Measurements from ENCODE around the gene TK1. TPM values are rescaled to one million over a fixed set of nuclear protein-coding genes. Genes with fewer than 3 reads are reported as not detected.

Gene TK1
- total RNA-seq, 1 donor from 2014 or later: 12.0 TPM

DNA sequence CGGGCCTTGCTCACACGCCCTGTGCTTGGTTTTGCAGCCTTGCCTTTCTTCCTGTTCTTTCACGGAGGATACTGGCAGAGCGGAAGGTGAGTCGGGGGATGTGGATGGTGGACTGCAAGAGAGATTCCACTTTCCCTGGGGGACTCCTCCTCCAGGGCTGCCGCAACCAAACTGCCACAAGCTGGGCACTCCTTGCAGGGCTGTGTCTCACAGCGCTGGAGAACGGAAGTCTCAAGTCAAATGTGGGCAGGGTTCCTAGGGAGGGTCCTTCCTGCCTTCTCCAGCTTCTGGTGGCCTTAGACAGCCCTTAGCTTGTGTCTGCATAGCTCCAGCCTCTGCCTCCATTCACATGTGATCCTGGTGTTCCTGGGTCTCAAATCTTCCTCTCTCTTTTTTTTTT lies 15.8 kb upstream of the TK1 start:
- Histone ChIP-seq H3K36me3 (ENCODE audit: control insufficient read depth in 3 of 3, insufficient read depth in 3 of 3, low read length in 3 of 3) (peaks cover 2 to 23% (median 2%) of the 10 kb centered on the region in 3 donors), H3K4me1 (ENCODE audit: control insufficient read depth in 3 of 3, insufficient read depth in 3 of 3, low read length in 3 of 3) (no peaks in the 10 kb centered on the region), H3K27ac (ENCODE audit: low read depth, low read length) (no peak overlapping the region), H3K27me3 (ENCODE audit: control insufficient read depth in 3 of 3, insufficient read depth in 3 of 3, low read length in 3 of 3) (no peaks in the 10 kb centered on the region), H3K9ac (ENCODE audit: low read depth in 1 of 3, low read length in 3 of 3) (no peak overlapping the region), H3K9me3 (ENCODE audit: control insufficient read depth in 3 of 3, low read length in 3 of 3) (no peaks in the 10 kb centered on the region), H3K4me3 (ENCODE audit: low read length in 3 of 3) (no peak overlapping the region)

- H3K9me3 ChIP-seq (ENCODE audit: control insufficient read depth in 3 of 3, low read length in 3 of 3): no peaks in the 10 kb centered on the region
- H3K4me1 ChIP-seq (ENCODE audit: control insufficient read depth in 3 of 3, insufficient read depth in 3 of 3, low read length in 3 of 3): no peaks in the 10 kb centered on the region
- no peak overlapping the region for H3K27ac ChIP-seq (ENCODE audit: low read depth, low read length)
- H3K4me3 ChIP-seq (ENCODE audit: low read length in 3 of 3): no peak overlapping the region
- H3K9ac ChIP-seq (ENCODE audit: low read depth in 1 of 3, low read length in 3 of 3): no peak overlapping the region
- no peaks in the 10 kb centered on the region for H3K27me3 ChIP-seq (ENCODE audit: control insufficient read depth in 3 of 3, insufficient read depth in 3 of 3, low read length in 3 of 3)
- H3K36me3 ChIP-seq (ENCODE audit: control insufficient read depth in 3 of 3, insufficient read depth in 3 of 3, low read length in 3 of 3): peaks cover 6 to 30% (median 9%) of the 10 kb centered on the region in 3 donors
Observed at GRCh38 chr17:78200451-78200850, 13.6 kb upstream of the TK1 start.

- Histone ChIP-seq H3K27ac (ENCODE audit: low read depth, low read length) (no peak overlapping the region), H3K4me3 (ENCODE audit: low read length in 3 of 3) (no peak overlapping the region), H3K9ac (ENCODE audit: low read depth in 1 of 3, low read length in 3 of 3) (no peak overlapping the region), H3K9me3 (ENCODE audit: control insufficient read depth in 3 of 3, low read length in 3 of 3) (no peaks in the 10 kb centered on the region), H3K27me3 (ENCODE audit: control insufficient read depth in 3 of 3, insufficient read depth in 3 of 3, low read length in 3 of 3) (no peaks in the 10 kb centered on the region), H3K36me3 (ENCODE audit: control insufficient read depth in 3 of 3, insufficient read depth in 3 of 3, low read length in 3 of 3) (peaks cover 6 to 20% (median 11%) of the 10 kb centered on the region in 3 donors), H3K4me1 (ENCODE audit: control insufficient read depth in 3 of 3, insufficient read depth in 3 of 3, low read length in 3 of 3) (no peaks in the 10 kb centered on the region)
Observed at GRCh38 chr17:78197147-78197832, 10.4 kb upstream of the TK1 start.

GRCh38 chr17:78196716-78197115 lies 9.9 kb upstream of the TK1 start:
- H3K9ac ChIP-seq (ENCODE audit: low read depth in 1 of 3, low read length in 3 of 3): no peak overlapping the region
- H3K4me3 ChIP-seq (ENCODE audit: low read length in 3 of 3): no peak overlapping the region
- H3K9me3 ChIP-seq (ENCODE audit: control insufficient read depth in 3 of 3, low read length in 3 of 3): no peaks in the 10 kb centered on the region
- H3K4me1 ChIP-seq (ENCODE audit: control insufficient read depth in 3 of 3, insufficient read depth in 3 of 3, low read length in 3 of 3): no peaks in the 10 kb centered on the region
- H3K27ac ChIP-seq (ENCODE audit: low read depth, low read length): no peak overlapping the region
- H3K27me3 ChIP-seq (ENCODE audit: control insufficient read depth in 3 of 3, insufficient read depth in 3 of 3, low read length in 3 of 3): no peaks in the 10 kb centered on the region
- peaks cover 6 to 20% (median 11%) of the 10 kb centered on the region in 3 donors for H3K36me3 ChIP-seq (ENCODE audit: control insufficient read depth in 3 of 3, insufficient read depth in 3 of 3, low read length in 3 of 3)

DNA sequence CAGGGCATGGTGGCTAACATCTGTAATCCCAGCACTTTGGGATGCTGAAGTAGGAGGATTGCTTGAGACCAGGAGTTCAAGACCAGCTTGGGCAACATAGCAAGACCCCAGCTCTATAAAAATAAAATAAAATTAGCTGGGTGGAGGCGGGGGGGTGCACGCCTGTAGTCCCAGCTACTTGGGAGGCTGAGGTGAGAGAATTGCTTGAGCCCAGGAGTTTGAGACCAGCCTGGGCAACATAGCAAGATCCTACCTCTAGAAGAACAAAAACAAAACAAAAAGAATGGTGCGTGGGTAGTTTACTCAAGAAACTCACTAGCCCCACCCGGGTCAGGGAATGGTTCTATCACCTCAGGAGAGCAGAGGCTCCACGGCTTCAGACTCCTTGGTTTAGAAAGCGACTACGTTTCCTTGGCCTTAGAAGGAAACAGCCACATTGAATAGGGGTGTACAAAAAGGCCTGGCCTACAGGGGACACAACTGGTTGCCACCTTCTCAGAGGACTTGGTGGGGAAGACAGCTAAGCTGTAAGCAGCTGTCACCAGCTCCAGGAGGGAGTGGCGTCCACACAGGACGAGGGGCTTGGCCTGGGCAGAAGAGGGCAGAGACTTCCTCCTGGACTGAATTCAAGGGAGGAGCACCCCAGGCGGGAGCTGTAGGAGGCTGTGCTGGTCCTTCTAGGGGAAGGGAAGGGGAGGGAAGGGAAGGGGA lies 716 bp downstream of the TK1 start:
- no peak overlapping the region for H3K27ac ChIP-seq (ENCODE audit: low read depth, low read length)
- peaks cover 9 to 17% (median 10%) of the 10 kb centered on the region in 3 donors for H3K4me1 ChIP-seq (ENCODE audit: control insufficient read depth in 3 of 3, insufficient read depth in 3 of 3, low read length in 3 of 3)
- peak overlapping the region; percentile 29 to 79 (median 69) for H3K4me3 ChIP-seq (ENCODE audit: low read length in 3 of 3)
- peak overlapping the region in 1 of 3 donors; percentile 25 for H3K9ac ChIP-seq (ENCODE audit: low read depth in 1 of 3, low read length in 3 of 3)
- H3K27me3 ChIP-seq (ENCODE audit: control insufficient read depth in 3 of 3, insufficient read depth in 3 of 3, low read length in 3 of 3): no peaks in the 10 kb centered on the region
- no peaks in the 10 kb centered on the region for H3K9me3 ChIP-seq (ENCODE audit: control insufficient read depth in 3 of 3, low read length in 3 of 3)
- H3K36me3 ChIP-seq (ENCODE audit: control insufficient read depth in 3 of 3, insufficient read depth in 3 of 3, low read length in 3 of 3): peaks cover 0 to 4% (median 3%) of the 10 kb centered on the region in 3 donors

- no peaks in the 10 kb centered on the region for H3K27me3 ChIP-seq (ENCODE audit: control insufficient read depth in 3 of 3, insufficient read depth in 3 of 3, low read length in 3 of 3)
- H3K9me3 ChIP-seq (ENCODE audit: control insufficient read depth in 3 of 3, low read length in 3 of 3): no peaks in the 10 kb centered on the region
- H3K36me3 ChIP-seq (ENCODE audit: control insufficient read depth in 3 of 3, insufficient read depth in 3 of 3, low read length in 3 of 3): no peaks in the 10 kb centered on the region
- no peak overlapping the region for H3K27ac ChIP-seq (ENCODE audit: low read depth, low read length)
- peaks cover 10 to 25% (median 16%) of the 10 kb centered on the region in 3 donors for H3K4me1 ChIP-seq (ENCODE audit: control insufficient read depth in 3 of 3, insufficient read depth in 3 of 3, low read length in 3 of 3)
- no peak overlapping the region for H3K9ac ChIP-seq (ENCODE audit: low read depth in 1 of 3, low read length in 3 of 3)
- no peak overlapping the region for H3K4me3 ChIP-seq (ENCODE audit: low read length in 3 of 3)
Observed at GRCh38 chr17:78184868-78185267, 2.0 kb downstream of the TK1 start.

DNA sequence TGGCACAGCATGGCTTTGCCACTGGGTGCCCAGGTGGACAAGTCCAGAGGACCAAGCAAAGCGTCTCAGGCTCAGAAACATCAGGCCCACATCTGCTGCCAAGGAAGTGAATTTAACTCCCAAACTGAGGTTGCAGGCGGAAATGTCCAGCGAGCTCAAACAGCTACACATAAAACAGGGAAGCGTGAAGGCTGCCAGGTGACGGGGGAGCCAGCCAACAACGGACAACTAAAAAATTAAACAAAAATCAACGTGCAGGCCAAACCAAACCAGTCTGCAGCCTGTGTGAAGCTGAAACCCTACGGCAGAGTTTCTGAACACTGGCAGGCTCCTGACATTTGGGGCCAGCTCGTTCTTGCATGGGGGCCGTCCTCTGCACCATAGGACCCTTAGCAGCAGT lies 2.5 kb downstream of the TK1 start:
- no peaks in the 10 kb centered on the region for H3K9me3 ChIP-seq (ENCODE audit: control insufficient read depth in 3 of 3, low read length in 3 of 3)
- H3K27ac ChIP-seq (ENCODE audit: low read depth, low read length): no peak overlapping the region
- no peak overlapping the region for H3K9ac ChIP-seq (ENCODE audit: low read depth in 1 of 3, low read length in 3 of 3)
- no peak overlapping the region for H3K4me3 ChIP-seq (ENCODE audit: low read length in 3 of 3)
- no peaks in the 10 kb centered on the region for H3K27me3 ChIP-seq (ENCODE audit: control insufficient read depth in 3 of 3, insufficient read depth in 3 of 3, low read length in 3 of 3)
- peaks cover 10 to 30% (median 21%) of the 10 kb centered on the region in 3 donors for H3K4me1 ChIP-seq (ENCODE audit: control insufficient read depth in 3 of 3, insufficient read depth in 3 of 3, low read length in 3 of 3)
- no peaks in the 10 kb centered on the region for H3K36me3 ChIP-seq (ENCODE audit: control insufficient read depth in 3 of 3, insufficient read depth in 3 of 3, low read length in 3 of 3)

- H3K4me1 ChIP-seq (ENCODE audit: control insufficient read depth in 3 of 3, insufficient read depth in 3 of 3, low read length in 3 of 3): peaks cover 10 to 33% (median 25%) of the 10 kb centered on the region in 3 donors
- H3K27me3 ChIP-seq (ENCODE audit: control insufficient read depth in 3 of 3, insufficient read depth in 3 of 3, low read length in 3 of 3): no peaks in the 10 kb centered on the region
- no peak overlapping the region for H3K27ac ChIP-seq (ENCODE audit: low read depth, low read length)
- H3K9me3 ChIP-seq (ENCODE audit: control insufficient read depth in 3 of 3, low read length in 3 of 3): no peaks in the 10 kb centered on the region
- H3K36me3 ChIP-seq (ENCODE audit: control insufficient read depth in 3 of 3, insufficient read depth in 3 of 3, low read length in 3 of 3): no peaks in the 10 kb centered on the region
- no peak overlapping the region for H3K9ac ChIP-seq (ENCODE audit: low read depth in 1 of 3, low read length in 3 of 3)
- no peak overlapping the region for H3K4me3 ChIP-seq (ENCODE audit: low read length in 3 of 3)
Observed at GRCh38 chr17:78183916-78184315, 2.9 kb downstream of the TK1 start.

DNA sequence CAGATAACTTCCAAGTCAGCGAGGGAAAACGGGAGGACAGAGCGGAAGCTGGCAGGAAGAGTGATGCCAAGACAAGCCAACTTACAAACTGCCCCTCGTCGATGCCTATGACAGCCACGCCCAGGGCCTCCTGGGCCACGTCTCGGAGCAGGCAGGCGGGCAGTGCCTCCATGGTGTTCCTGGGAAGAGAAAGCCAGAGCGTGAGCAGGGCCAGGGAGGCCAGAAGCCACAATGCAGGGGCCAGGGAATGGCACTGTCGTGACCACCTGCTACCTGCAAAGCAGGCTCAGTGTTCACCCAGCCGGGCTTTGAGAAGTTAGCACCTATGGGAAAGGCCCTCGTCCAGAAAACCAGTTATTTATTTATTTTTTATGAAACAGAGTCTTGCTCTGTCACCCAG lies 4.3 kb downstream of the TK1 start:
- Histone ChIP-seq H3K9me3 (ENCODE audit: control insufficient read depth in 3 of 3, low read length in 3 of 3) (no peaks in the 10 kb centered on the region), H3K27ac (ENCODE audit: low read depth, low read length) (no peak overlapping the region), H3K9ac (ENCODE audit: low read depth in 1 of 3, low read length in 3 of 3) (no peak overlapping the region), H3K4me1 (ENCODE audit: control insufficient read depth in 3 of 3, insufficient read depth in 3 of 3, low read length in 3 of 3) (peaks cover 10 to 27% (median 25%) of the 10 kb centered on the region in 3 donors), H3K27me3 (ENCODE audit: control insufficient read depth in 3 of 3, insufficient read depth in 3 of 3, low read length in 3 of 3) (no peaks in the 10 kb centered on the region), H3K4me3 (ENCODE audit: low read length in 3 of 3) (no peak overlapping the region), H3K36me3 (ENCODE audit: control insufficient read depth in 3 of 3, insufficient read depth in 3 of 3, low read length in 3 of 3) (no peaks in the 10 kb centered on the region)

GRCh38 chr17:78180508-78180907 lies 6.3 kb downstream of the TK1 start:
- H3K4me3 ChIP-seq (ENCODE audit: low read length in 3 of 3): no peak overlapping the region
- no peak overlapping the region for H3K9ac ChIP-seq (ENCODE audit: low read depth in 1 of 3, low read length in 3 of 3)
- H3K27me3 ChIP-seq (ENCODE audit: control insufficient read depth in 3 of 3, insufficient read depth in 3 of 3, low read length in 3 of 3): no peaks in the 10 kb centered on the region
- no peaks in the 10 kb centered on the region for H3K9me3 ChIP-seq (ENCODE audit: control insufficient read depth in 3 of 3, low read length in 3 of 3)
- H3K27ac ChIP-seq (ENCODE audit: low read depth, low read length): peak overlapping the region; percentile 51
- H3K4me1 ChIP-seq (ENCODE audit: control insufficient read depth in 3 of 3, insufficient read depth in 3 of 3, low read length in 3 of 3): peaks cover 14 to 32% (median 30%) of the 10 kb centered on the region in 3 donors
- H3K36me3 ChIP-seq (ENCODE audit: control insufficient read depth in 3 of 3, insufficient read depth in 3 of 3, low read length in 3 of 3): no peaks in the 10 kb centered on the region

Measured in skeletal muscle tissue (tissue), 4 donors.